Measurements from ENCODE around the gene KLC1. TPM values are rescaled to one million over a fixed set of nuclear protein-coding genes. Genes with fewer than 3 reads are reported as not detected.

KLC1 gene
- total RNA-seq, 4 donors from 2014 or later = 195 to 421 (median 214) TPM

DNA sequence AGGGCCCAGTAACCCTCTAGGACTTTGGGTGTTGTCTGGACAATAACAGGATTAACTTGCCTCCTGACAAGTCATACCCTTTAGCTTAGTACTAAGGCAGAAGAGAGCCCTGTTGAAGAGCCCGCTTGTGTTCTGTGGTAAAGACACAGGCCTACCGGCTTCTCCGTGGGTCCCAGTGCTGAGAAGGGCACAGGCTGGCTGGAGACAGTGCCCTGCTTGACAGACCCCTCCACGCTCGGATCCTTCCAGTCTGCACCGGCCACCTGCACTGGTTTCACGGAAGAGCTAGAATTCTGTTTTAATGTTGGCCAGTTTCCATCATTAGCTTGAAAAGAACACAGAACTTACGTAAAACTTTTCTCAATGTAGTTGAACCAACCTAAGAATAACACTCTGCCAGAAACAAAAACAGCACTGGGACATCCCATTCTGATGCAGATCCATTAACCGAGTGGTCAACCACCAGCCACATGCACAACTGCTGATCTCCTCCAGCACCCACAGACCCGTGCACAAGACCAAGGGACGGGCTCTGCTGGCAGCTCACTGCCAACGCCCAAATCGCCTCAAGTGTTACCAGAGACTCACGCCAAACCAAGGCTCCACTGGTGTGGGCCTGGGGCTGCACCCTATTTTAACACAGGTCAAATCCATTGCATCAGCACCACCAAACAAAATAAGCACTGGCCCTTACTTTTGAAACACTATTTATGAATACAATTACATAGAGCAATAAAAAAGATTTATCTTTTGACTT is 113.7 kb downstream of the KLC1 start:
- H3K4me3 ChIP-seq = no peak overlapping the region
- no peak overlapping the region for H3K27ac ChIP-seq
- 89% methylated on average over 11 of the region's 14 CpGs for WGBS
- peaks cover 55% of the 10 kb centered on the region for H3K36me3 ChIP-seq
- TF ChIP-seq POLR2A (IDR thresholded peaks at IDR 0.05) = no peak
- no peak for TF ChIP-seq EP300 (IDR thresholded peaks at IDR 0.05)
- TF ChIP-seq, protein P1, sequence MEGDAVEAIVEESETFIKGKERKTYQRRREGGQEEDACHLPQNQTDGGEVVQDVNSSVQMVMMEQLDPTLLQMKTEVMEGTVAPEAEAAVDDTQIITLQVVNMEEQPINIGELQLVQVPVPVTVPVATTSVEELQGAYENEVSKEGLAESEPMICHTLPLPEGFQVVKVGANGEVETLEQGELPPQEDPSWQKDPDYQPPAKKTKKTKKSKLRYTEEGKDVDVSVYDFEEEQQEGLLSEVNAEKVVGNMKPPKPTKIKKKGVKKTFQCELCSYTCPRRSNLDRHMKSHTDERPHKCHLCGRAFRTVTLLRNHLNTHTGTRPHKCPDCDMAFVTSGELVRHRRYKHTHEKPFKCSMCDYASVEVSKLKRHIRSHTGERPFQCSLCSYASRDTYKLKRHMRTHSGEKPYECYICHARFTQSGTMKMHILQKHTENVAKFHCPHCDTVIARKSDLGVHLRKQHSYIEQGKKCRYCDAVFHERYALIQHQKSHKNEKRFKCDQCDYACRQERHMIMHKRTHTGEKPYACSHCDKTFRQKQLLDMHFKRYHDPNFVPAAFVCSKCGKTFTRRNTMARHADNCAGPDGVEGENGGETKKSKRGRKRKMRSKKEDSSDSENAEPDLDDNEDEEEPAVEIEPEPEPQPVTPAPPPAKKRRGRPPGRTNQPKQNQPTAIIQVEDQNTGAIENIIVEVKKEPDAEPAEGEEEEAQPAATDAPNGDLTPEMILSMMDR (IDR thresholded peaks at IDR 0.05) = no peak
- no peak for TF ChIP-seq POLR2AphosphoS5 (IDR thresholded peaks at IDR 0.05)
- no peaks in the 10 kb centered on the region for H3K9me3 ChIP-seq
- H3K27me3 ChIP-seq = no peaks in the 10 kb centered on the region
- DNase-seq (ENCODE audit: low spot score in 2 of 2) = peak in 1 of 2 donors; percentile 66
- H3K4me1 ChIP-seq = peaks cover 5% of the 10 kb centered on the region

DNA sequence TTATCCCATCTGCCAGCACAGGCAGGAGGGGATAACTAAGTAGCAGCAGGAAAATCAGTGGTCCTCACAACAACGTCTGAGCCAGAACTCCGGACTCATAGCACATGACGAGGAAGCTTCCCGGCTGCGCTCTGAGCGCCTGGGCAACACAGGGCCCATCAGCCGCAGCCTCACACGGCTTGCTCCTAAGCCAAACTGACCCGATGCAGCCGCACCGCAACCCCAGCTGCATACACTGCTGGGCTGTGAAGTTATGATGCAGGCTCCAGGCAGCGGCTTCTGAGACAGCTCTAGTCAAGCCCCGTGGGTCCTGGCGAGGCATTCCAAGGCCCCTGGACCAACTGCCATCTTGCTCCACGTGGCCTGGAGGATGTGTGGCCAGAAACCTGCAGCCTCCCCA is 114.7 kb downstream of the KLC1 start:
- no peaks in the 10 kb centered on the region for H3K9me3 ChIP-seq
- WGBS = 83% methylated on average over 12 of the region's 15 CpGs
- TF ChIP-seq, protein P1 (IDR thresholded peaks at IDR 0.05) = no peak
- TF ChIP-seq EP300 (IDR thresholded peaks at IDR 0.05) (no peak), POLR2AphosphoS5 (IDR thresholded peaks at IDR 0.05) (no peak), POLR2A (IDR thresholded peaks at IDR 0.05) (no peak)
- H3K4me3 ChIP-seq = no peak overlapping the region
- H3K27me3 ChIP-seq = no peaks in the 10 kb centered on the region
- peaks cover 57% of the 10 kb centered on the region for H3K36me3 ChIP-seq
- no peaks in the 10 kb centered on the region for H3K4me1 ChIP-seq
- peak in 1 of 2 donors; percentile 59 for DNase-seq (ENCODE audit: low spot score in 2 of 2)
- no peak overlapping the region for H3K27ac ChIP-seq

DNA sequence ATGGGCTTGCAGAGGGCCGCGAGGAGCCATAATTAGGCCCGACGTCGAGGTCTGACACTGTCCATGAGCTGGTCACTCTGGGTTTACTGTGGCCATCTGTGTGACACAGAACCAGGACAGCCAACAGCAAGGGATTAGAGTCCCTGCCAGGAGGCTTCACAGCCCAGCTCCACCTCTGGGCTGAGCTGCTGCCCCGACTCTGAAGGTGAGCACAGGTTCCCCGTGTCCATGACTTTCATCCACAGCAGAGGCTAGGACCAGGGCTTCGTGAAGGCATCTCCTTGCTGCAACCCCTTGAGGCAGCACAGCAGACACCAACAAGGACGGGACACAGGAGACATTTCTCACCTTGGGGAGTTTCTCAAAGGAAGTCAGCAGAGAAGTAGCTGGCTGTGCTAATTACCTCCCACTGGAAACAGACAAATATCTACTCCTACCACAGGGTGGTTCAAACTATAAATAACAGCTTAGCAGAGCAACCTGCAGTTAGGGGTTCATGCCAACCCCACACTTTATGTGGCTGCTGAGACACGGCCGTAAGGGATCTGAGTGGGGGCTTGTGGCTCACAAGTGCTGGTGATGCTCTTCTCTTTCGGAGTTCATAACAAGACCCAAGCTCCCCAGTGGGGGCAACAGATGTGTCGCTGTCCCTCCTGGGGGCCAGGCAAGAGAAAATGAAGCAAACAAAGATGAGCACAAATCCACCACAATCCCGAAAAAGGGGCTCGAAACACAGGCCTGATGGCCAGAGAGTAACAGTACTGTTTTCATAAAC is 115.8 kb downstream of the KLC1 start:
- no peaks in the 10 kb centered on the region for H3K27me3 ChIP-seq
- H3K9me3 ChIP-seq = no peaks in the 10 kb centered on the region
- H3K4me1 ChIP-seq = no peaks in the 10 kb centered on the region
- TF ChIP-seq, protein P1 (IDR thresholded peaks at IDR 0.05) = no peak
- TF ChIP-seq POLR2AphosphoS5 (IDR thresholded peaks at IDR 0.05) (no peak), EP300 (IDR thresholded peaks at IDR 0.05) (no peak), POLR2A (IDR thresholded peaks at IDR 0.05) (no peak)
- no peak overlapping the region for H3K4me3 ChIP-seq
- 84% methylated on average over 15 of the region's 15 CpGs for WGBS
- peak in 1 of 2 donors; percentile 37 for DNase-seq (ENCODE audit: low spot score in 2 of 2)
- peaks cover 48% of the 10 kb centered on the region for H3K36me3 ChIP-seq
- H3K27ac ChIP-seq = no peak overlapping the region

DNA sequence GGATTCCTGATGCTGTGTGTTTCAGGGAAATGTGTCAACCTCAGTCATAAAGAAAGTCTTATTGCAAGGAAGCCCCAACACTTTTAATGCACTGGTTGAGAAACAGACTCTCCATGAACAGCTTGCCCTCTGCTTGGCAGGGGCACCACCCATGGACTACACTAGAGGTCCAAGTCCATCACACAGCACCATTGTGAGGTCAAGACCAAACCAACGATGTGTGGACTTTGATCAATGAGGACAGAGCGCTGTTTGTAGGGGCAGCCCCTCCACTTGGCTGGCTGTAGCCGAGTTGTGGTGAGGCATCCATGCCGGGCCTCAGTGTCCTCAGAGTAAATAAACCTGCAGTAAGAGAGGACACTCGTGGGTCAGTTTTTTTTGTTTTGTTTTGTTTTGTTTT is 116.4 kb downstream of the KLC1 start:
- Histone ChIP-seq H3K9me3 (no peaks in the 10 kb centered on the region), H3K27me3 (no peaks in the 10 kb centered on the region), H3K27ac (no peak overlapping the region), H3K36me3 (peaks cover 43% of the 10 kb centered on the region), H3K4me3 (no peak overlapping the region), H3K4me1 (no peaks in the 10 kb centered on the region)
- 84% methylated on average over 5 of the region's 5 CpGs for WGBS
- DNase-seq (ENCODE audit: low spot score in 2 of 2) = no peak
- TF ChIP-seq, protein P1 (IDR thresholded peaks at IDR 0.05) = no peak
- TF ChIP-seq EP300 (IDR thresholded peaks at IDR 0.05) (no peak), POLR2A (IDR thresholded peaks at IDR 0.05) (no peak), POLR2AphosphoS5 (IDR thresholded peaks at IDR 0.05) (no peak)

DNA sequence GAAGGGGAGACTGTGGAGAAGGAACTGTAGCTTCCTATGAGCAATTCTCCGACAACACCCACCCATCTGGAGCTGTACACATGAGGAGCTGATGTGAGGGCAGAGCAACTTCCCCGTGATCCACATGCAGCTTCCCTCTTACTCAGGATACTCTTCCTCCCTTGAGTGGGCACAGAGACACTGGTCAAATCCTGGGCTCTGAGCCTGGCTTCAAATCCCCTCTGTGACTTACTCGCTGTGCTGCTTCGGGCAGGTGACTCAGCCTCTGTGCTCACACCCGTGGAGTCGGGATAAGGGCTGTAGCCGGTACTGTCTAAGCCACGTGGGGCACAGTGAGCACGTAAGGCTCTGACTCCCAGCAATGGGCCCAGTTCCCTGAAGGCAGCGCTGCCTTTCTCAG is 117.7 kb downstream of the KLC1 start:
- H3K9me3 ChIP-seq = no peaks in the 10 kb centered on the region
- no peaks in the 10 kb centered on the region for H3K4me1 ChIP-seq
- no peak for TF ChIP-seq POLR2AphosphoS5 (IDR thresholded peaks at IDR 0.05)
- no peak for TF ChIP-seq POLR2A (IDR thresholded peaks at IDR 0.05)
- TF ChIP-seq, protein P1 (IDR thresholded peaks at IDR 0.05) = no peak
- H3K27me3 ChIP-seq = no peaks in the 10 kb centered on the region
- DNase-seq (ENCODE audit: low spot score in 2 of 2) = peak in 1 of 2 donors; percentile 70
- WGBS = 86% methylated on average over 10 of the region's 10 CpGs
- H3K27ac ChIP-seq = no peak overlapping the region
- peaks cover 47% of the 10 kb centered on the region for H3K36me3 ChIP-seq
- H3K4me3 ChIP-seq = no peak overlapping the region
